OCI-LY7 (cell line): ENCODE data around the gene MTCH2. TPM values are rescaled to one million over a fixed set of nuclear protein-coding genes. Genes with fewer than 3 reads are reported as not detected.

Source experiments
- small RNA-seq: library from RNA; depleted of rRNA; stranded (forward); fragments of <200 nt; gene quantifications from one replicate; pipeline ENCODE3, GENCODE V24; 2014
- total RNA-seq, 2 experiments: library from RNA; depleted of rRNA in 1 of 2; stranded (reverse); fragments of >200 nt in 1 of 2; shearing (Covaris generic) in 1 of 2; gene quantifications; 2 replicates each; pipeline ENCODE4 v1.2.3, GENCODE V29; 2014 to 2022

The MTCH2 gene
- total RNA-seq, 2 experiments from 2014 or later: 64.8 to 119 TPM

Small RNA genes within 50 kb of the gene (small RNA-seq; reads per million reads assigned to genes)
- gene RNU5E-10P: 0.99 reads per million, percentile 48 among the genes with 10 or more reads in this experiment

Other genes starting within 250 kb of the MTCH2 start
- gene SLC39A13, start 234.0 kb downstream of the MTCH2 start, total RNA-seq (2014; rRNA removed; shearing (Covaris generic)): 31.6 and 31.8 TPM in 2 replicates
- gene SLC39A13, start 234.0 kb downstream of the MTCH2 start, total RNA-seq (2022): 30.5 and 33.9 TPM in 2 replicates
- 122 and 135 TPM in 2 replicates for gene PSMC3, start 216.1 kb downstream of the MTCH2 start, total RNA-seq (2014; rRNA removed; shearing (Covaris generic))
- 127 and 144 TPM in 2 replicates for gene PSMC3, start 216.1 kb downstream of the MTCH2 start, total RNA-seq (2022)
- 0.26 TPM in 1 of 2 replicates, not detected in the other for gene RAPSN, start 193.4 kb downstream of the MTCH2 start, total RNA-seq (2014; rRNA removed; shearing (Covaris generic))
- gene RAPSN, start 193.4 kb downstream of the MTCH2 start, total RNA-seq (2022): not detected in 2 replicates
- gene CELF1, start 89.4 kb downstream of the MTCH2 start, total RNA-seq (2014; rRNA removed; shearing (Covaris generic)): 82.1 and 87.4 TPM in 2 replicates
- gene CELF1, start 89.4 kb downstream of the MTCH2 start, total RNA-seq (2022): 143 and 149 TPM in 2 replicates
- 52.6 and 62.8 TPM in 2 replicates for gene PTPMT1, start 77.0 kb downstream of the MTCH2 start, total RNA-seq (2014; rRNA removed; shearing (Covaris generic))
- gene PTPMT1, start 77.0 kb downstream of the MTCH2 start, total RNA-seq (2022): 27.6 TPM in 2 replicates
- gene KBTBD4, start 63.6 kb downstream of the MTCH2 start, total RNA-seq (2014; rRNA removed; shearing (Covaris generic)): 25.2 and 25.8 TPM in 2 replicates
- 18.4 and 18.6 TPM in 2 replicates for gene KBTBD4, start 63.6 kb downstream of the MTCH2 start, total RNA-seq (2022)
- gene NDUFS3, start 63.5 kb downstream of the MTCH2 start, total RNA-seq (2014; rRNA removed; shearing (Covaris generic)): 73.9 and 92.7 TPM in 2 replicates
- gene NDUFS3, start 63.5 kb downstream of the MTCH2 start, total RNA-seq (2022): 122 and 135 TPM in 2 replicates
- gene FAM180B, start 55.9 kb downstream of the MTCH2 start, total RNA-seq (2014; rRNA removed; shearing (Covaris generic)): 0.22 and 0.85 TPM in 2 replicates
- gene FAM180B, start 55.9 kb downstream of the MTCH2 start, total RNA-seq (2022): 0.23 and 0.26 TPM in 2 replicates
- 3.6 TPM in 1 of 2 replicates, not detected in the other for gene C1QTNF4, start 48.1 kb downstream of the MTCH2 start, total RNA-seq (2014; rRNA removed; shearing (Covaris generic))
- gene C1QTNF4, start 48.1 kb downstream of the MTCH2 start, total RNA-seq (2022): 0.30 TPM in 1 of 2 replicates, not detected in the other
- 2.0 and 5.9 TPM in 2 replicates for gene AGBL2, start 72.8 kb upstream of the MTCH2 start, total RNA-seq (2014; rRNA removed; shearing (Covaris generic))
- 5.5 and 8.4 TPM in 2 replicates for gene AGBL2, start 72.8 kb upstream of the MTCH2 start, total RNA-seq (2022)
- 103 and 123 TPM in 2 replicates for gene FNBP4, start 124.8 kb upstream of the MTCH2 start, total RNA-seq (2014; rRNA removed; shearing (Covaris generic))
- 160 and 176 TPM in 2 replicates for gene FNBP4, start 124.8 kb upstream of the MTCH2 start, total RNA-seq (2022)
- gene NUP160, start 205.8 kb upstream of the MTCH2 start, total RNA-seq (2014; rRNA removed; shearing (Covaris generic)): 23.9 and 32.0 TPM in 2 replicates
- gene NUP160, start 205.8 kb upstream of the MTCH2 start, total RNA-seq (2022): 65.6 and 70.6 TPM in 2 replicates